SK-N-SH treated with all-trans-retinoic acid at 6 μM for 48 hours (cell line): ENCODE results near the gene MRPS27.
A peak's percentile ranks its signal among the peaks of the same experiment; 100 is the strongest.

Experiments
- ATAC-seq: fragments of 200-7000 bp; cut with Tn5 transposase; 3 replicates; pipeline ENCODE4 v1.9.1; 2020; ENCODE audit warnings: mild to moderate bottlenecking, moderate library complexity
- BACH2 ChIP-seq: fragments of 250-450 bp; sonication (Bioruptor Pico); IDR thresholded peaks from 2 replicates; pipeline ENCODE4 v1.9.0; 2021; ENCODE audit warnings: mild to moderate bottlenecking, borderline replicate concordance
- CREB5 ChIP-seq: fragments of 250-450 bp; sonication (Bioruptor Pico); IDR thresholded peaks from 2 replicates; pipeline ENCODE4 v1.5.1; 2020; ENCODE audit warnings: low read depth, mild to moderate bottlenecking, moderate library complexity
- CSRNP3 ChIP-seq: fragments of 250-450 bp; sonication (Bioruptor Pico); IDR thresholded peaks from 2 replicates; pipeline ENCODE4 v1.5.1; 2021; ENCODE audit warnings: mild to moderate bottlenecking, moderate library complexity
- GLIS3 ChIP-seq: fragments of 250-450 bp; sonication (Bioruptor Pico); IDR thresholded peaks from 2 replicates; pipeline ENCODE4 v1.5.0; 2020; ENCODE audit warnings: mild to moderate bottlenecking, moderate library complexity
- ISL1 ChIP-seq: fragments of 250-450 bp; sonication (Bioruptor Pico); IDR thresholded peaks from 2 replicates; pipeline ENCODE4 v2.1.2; 2022; ENCODE audit warnings: mild to moderate bottlenecking, moderate library complexity
- POU6F1 ChIP-seq: fragments of 250-450 bp; sonication (Bioruptor Pico); IDR thresholded peaks from 2 replicates; pipeline ENCODE4 v1.8.0; 2021; ENCODE audit warnings: low read depth, mild to moderate bottlenecking, moderate library complexity, borderline replicate concordance
- RARB ChIP-seq: fragments of 250-450 bp; sonication (Bioruptor Pico); IDR thresholded peaks from 2 replicates; pipeline ENCODE4 v1.8.0; 2021; ENCODE audit warnings: mild to moderate bottlenecking, moderate library complexity
- SNAI2 ChIP-seq: fragments of 250-450 bp; sonication (Bioruptor Pico); IDR thresholded peaks from 2 replicates; pipeline ENCODE4 v1.5.0; 2020; ENCODE audit warnings: mild to moderate bottlenecking, moderate library complexity
- TCF4 ChIP-seq: fragments of 250-450 bp; sonication (Bioruptor Pico); IDR thresholded peaks from 2 replicates; pipeline ENCODE4 v1.8.0; 2021; ENCODE audit warnings: mild to moderate bottlenecking, moderate library complexity, borderline replicate concordance
- TOX ChIP-seq: fragments of 250-450 bp; sonication (Bioruptor Pico); IDR thresholded peaks from 2 replicates; pipeline ENCODE4 v1.8.0; 2021; ENCODE audit warnings: mild to moderate bottlenecking, moderate library complexity, borderline replicate concordance
- ZC3H10 ChIP-seq: fragments of 250-450 bp; sonication (Bioruptor Pico); IDR thresholded peaks from 2 replicates; pipeline ENCODE4 v1.5.1; 2021; ENCODE audit warnings: mild to moderate bottlenecking, moderate library complexity
- ZFP3 ChIP-seq: fragments of 250-450 bp; sonication (Bioruptor Pico); IDR thresholded peaks from 2 replicates; pipeline ENCODE4 v1.5.0; 2020; ENCODE audit warnings: mild to moderate bottlenecking, moderate library complexity
- ZNF565 ChIP-seq: fragments of 450-650 bp; formaldehyde crosslinking; conservative IDR thresholded peaks from 2 replicates; pipeline ENCODE4 v1.5.0; 2020; ENCODE audit warnings: low read depth, mild to moderate bottlenecking, moderate library complexity
- ZNF70 ChIP-seq: fragments of 450-650 bp; formaldehyde crosslinking; IDR thresholded peaks from 2 replicates; pipeline ENCODE4 v1.5.0; 2020; ENCODE audit warnings: mild to moderate bottlenecking, moderate library complexity
- ZNF8 ChIP-seq: fragments of 450-650 bp; formaldehyde crosslinking; IDR thresholded peaks from 2 replicates; pipeline ENCODE4 v1.5.0; 2020; ENCODE audit warnings: mild to moderate bottlenecking, moderate library complexity
- TF ChIP-seq, protein P1 (sequence below): fragments of 250-450 bp; sonication (Bioruptor Pico); IDR thresholded peaks from 2 replicates; pipeline ENCODE4 v1.8.0; 2020; ENCODE audit warnings: mild to moderate bottlenecking, moderate library complexity, borderline replicate concordance

MRPS27 gene

GRCh38 chr5:72255670-72256069, 64.4 kb downstream of the MRPS27 start:
- no peak for ATAC-seq
- no peak for TF ChIP-seq CREB5

DNA sequence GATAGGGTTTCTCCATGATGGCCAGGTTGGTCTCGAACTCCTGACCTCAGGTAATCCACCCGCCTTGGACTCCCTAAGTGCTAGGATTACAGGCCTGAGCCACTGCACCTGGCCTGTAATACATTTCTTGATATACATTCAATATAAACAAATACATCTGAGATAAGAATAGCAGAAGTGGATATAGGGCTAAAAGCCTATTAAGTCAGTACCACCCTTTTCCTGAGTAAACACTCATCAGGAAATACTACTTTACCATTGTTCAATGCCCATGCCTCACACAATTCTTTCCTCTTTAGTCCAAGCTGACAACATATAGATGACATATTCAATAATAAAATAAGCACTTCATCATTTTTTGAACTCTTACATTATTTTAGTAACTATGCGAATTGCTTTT, 64.8 kb downstream of the MRPS27 start:
- TF ChIP-seq ZC3H10 (CRISPR knock-in tag) (no peak), ZNF70 (CRISPR knock-in tag) (no peak), BACH2 (CRISPR knock-in tag) (no peak), ZFP3 (CRISPR knock-in tag) (no peak), ISL1 (CRISPR knock-in tag) (no peak), CREB5 (no peak), RARB (CRISPR knock-in tag) (no peak), TCF4 (CRISPR knock-in tag) (no peak), TOX (CRISPR knock-in tag) (no peak), SNAI2 (CRISPR knock-in tag) (no peak)
- TF ChIP-seq, protein P1, sequence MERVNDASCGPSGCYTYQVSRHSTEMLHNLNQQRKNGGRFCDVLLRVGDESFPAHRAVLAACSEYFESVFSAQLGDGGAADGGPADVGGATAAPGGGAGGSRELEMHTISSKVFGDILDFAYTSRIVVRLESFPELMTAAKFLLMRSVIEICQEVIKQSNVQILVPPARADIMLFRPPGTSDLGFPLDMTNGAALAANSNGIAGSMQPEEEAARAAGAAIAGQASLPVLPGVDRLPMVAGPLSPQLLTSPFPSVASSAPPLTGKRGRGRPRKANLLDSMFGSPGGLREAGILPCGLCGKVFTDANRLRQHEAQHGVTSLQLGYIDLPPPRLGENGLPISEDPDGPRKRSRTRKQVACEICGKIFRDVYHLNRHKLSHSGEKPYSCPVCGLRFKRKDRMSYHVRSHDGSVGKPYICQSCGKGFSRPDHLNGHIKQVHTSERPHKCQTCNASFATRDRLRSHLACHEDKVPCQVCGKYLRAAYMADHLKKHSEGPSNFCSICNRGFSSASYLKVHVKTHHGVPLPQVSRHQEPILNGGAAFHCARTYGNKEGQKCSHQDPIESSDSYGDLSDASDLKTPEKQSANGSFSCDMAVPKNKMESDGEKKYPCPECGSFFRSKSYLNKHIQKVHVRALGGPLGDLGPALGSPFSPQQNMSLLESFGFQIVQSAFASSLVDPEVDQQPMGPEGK (CRISPR knock-in tag): no peak
- ATAC-seq: no peak

GRCh38 chr5:72252574-72253155, 67.4 kb downstream of the MRPS27 start:
- TF ChIP-seq ZNF8: no peak
- TF ChIP-seq, protein P1 (CRISPR knock-in tag): no peak
- TF ChIP-seq ISL1 (CRISPR knock-in tag): peak; percentile 77
- no peak for TF ChIP-seq GLIS3
- TF ChIP-seq, all 23 proteins: peak for 1
- ATAC-seq: peak; percentile 71

GRCh38 chr5:72252008-72252407, 68.0 kb downstream of the MRPS27 start:
- ATAC-seq: no peak
- TF ChIP-seq TOX (CRISPR knock-in tag): no peak
- TF ChIP-seq POU6F1 (CRISPR knock-in tag): no peak

DNA sequence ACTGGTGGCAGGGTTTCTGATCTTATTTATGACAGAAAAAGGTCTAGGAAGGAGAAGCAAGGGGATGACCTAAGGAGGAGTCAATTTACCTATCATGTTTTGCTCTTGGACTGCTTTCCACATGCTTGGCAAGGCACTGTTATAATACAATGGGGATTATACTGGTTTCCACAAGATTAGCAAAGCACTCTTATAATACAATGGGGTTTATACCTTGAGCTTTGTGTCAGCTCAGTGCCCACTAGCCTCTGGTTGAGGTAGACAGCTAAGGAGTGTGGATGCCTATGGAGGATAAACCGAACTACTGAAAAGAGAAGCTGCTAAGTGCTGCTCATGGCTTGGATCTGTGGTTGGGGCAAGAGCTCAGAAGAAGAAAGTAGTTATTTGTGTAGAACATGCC, 68.7 kb downstream of the MRPS27 start:
- TF ChIP-seq TCF4 (CRISPR knock-in tag) (no peak), CREB5 (no peak), SNAI2 (CRISPR knock-in tag) (no peak), CSRNP3 (CRISPR knock-in tag) (no peak), ZNF565 (CRISPR knock-in tag) (no peak)
- ATAC-seq: no peak
